Measurements from ENCODE around the gene VASP. TPM values are rescaled to one million over a fixed set of nuclear protein-coding genes. Genes with fewer than 3 reads are reported as not detected.
A peak's percentile ranks its signal among the peaks of the same experiment; 100 is the strongest.

VASP gene
- total and polyA plus RNA-seq, 9 of the 15 experiments (the other 6 are each of a cell fraction or from before 2014, with no cell fraction given), result 16.7 to 261 (median 112) TPM

DNA sequence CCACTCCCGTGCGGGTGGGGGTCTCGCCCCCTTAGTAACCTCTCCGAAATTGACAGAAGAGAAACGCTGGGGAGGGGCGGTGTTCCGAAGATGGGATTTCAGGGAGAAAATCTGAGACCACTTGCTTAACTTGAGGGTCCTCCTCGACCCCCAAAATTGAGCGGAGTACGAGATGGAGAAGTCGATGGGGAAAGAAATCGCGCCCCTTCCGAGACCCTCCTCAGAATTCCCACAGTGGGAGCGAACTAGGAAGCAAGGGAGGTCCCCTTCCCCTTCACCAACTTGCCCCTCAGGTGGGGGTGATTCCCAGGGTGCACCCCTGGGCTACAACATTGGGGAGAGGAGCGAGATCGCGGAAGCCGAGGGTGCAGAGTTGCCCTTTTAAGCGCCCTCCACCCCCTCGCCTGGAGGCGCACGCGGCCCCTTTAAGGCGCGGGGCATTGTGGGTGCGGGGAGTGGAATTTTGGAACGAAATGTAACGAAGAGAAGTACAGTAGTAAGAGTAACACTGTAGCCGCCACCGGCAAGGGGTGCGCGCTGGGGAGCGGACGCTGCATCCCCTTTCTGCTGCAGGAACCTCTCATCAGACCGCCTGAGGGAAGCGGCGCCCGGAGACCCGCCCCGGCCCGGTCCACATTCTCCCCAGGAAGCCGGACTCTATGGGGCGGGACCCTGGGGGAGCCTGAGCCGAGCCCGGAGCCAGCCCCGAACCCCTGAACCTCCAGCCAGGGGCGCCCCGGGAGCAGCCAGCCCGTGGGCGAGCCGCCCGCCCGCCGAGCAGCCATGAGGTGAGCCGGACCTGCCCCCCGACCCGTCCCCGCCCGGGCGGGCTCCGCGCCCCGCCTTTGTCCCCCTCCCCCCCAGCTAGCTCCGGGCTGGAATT lies at the start of gene VASP (continued):
- TF ChIP-seq, protein P1, sequence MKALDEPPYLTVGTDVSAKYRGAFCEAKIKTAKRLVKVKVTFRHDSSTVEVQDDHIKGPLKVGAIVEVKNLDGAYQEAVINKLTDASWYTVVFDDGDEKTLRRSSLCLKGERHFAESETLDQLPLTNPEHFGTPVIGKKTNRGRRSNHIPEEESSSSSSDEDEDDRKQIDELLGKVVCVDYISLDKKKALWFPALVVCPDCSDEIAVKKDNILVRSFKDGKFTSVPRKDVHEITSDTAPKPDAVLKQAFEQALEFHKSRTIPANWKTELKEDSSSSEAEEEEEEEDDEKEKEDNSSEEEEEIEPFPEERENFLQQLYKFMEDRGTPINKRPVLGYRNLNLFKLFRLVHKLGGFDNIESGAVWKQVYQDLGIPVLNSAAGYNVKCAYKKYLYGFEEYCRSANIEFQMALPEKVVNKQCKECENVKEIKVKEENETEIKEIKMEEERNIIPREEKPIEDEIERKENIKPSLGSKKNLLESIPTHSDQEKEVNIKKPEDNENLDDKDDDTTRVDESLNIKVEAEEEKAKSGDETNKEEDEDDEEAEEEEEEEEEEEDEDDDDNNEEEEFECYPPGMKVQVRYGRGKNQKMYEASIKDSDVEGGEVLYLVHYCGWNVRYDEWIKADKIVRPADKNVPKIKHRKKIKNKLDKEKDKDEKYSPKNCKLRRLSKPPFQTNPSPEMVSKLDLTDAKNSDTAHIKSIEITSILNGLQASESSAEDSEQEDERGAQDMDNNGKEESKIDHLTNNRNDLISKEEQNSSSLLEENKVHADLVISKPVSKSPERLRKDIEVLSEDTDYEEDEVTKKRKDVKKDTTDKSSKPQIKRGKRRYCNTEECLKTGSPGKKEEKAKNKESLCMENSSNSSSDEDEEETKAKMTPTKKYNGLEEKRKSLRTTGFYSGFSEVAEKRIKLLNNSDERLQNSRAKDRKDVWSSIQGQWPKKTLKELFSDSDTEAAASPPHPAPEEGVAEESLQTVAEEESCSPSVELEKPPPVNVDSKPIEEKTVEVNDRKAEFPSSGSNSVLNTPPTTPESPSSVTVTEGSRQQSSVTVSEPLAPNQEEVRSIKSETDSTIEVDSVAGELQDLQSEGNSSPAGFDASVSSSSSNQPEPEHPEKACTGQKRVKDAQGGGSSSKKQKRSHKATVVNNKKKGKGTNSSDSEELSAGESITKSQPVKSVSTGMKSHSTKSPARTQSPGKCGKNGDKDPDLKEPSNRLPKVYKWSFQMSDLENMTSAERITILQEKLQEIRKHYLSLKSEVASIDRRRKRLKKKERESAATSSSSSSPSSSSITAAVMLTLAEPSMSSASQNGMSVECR (CRISPR knock-in tag; IDR thresholded peaks at IDR 0.05), result no peak
- peak; percentile 40 for TF ChIP-seq RBM22 (IDR thresholded peaks at IDR 0.05; ENCODE audit: low read depth, low read length, poor library complexity, severe bottlenecking)
- no peak for TF ChIP-seq MED1 (CRISPR knock-in tag; IDR thresholded peaks at IDR 0.05; ENCODE audit: borderline replicate concordance)
- TF ChIP-seq GABPB1 (CRISPR knock-in tag; IDR thresholded peaks at IDR 0.05), result peak; percentile 74
- no peak for TF ChIP-seq NFE2 (IDR thresholded peaks at IDR 0.05; ENCODE audit: low read depth)
- TF ChIP-seq NCOA4 (IDR thresholded peaks at IDR 0.05; ENCODE audit: partially characterized antibody), result no peak
- TF ChIP-seq, protein P2, sequence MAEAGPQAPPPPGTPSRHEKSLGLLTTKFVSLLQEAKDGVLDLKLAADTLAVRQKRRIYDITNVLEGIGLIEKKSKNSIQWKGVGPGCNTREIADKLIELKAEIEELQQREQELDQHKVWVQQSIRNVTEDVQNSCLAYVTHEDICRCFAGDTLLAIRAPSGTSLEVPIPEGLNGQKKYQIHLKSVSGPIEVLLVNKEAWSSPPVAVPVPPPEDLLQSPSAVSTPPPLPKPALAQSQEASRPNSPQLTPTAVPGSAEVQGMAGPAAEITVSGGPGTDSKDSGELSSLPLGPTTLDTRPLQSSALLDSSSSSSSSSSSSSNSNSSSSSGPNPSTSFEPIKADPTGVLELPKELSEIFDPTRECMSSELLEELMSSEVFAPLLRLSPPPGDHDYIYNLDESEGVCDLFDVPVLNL (CRISPR knock-in tag; IDR thresholded peaks at IDR 0.05; ENCODE audit: low read depth), result 0 out of 2 replicates have a peak, but pooled peaks have one; percentile 28
- TF ChIP-seq NFYB (IDR thresholded peaks at IDR 0.05; ENCODE audit: extremely low read depth, insufficient read length), result no peak
- TF ChIP-seq, protein P3, sequence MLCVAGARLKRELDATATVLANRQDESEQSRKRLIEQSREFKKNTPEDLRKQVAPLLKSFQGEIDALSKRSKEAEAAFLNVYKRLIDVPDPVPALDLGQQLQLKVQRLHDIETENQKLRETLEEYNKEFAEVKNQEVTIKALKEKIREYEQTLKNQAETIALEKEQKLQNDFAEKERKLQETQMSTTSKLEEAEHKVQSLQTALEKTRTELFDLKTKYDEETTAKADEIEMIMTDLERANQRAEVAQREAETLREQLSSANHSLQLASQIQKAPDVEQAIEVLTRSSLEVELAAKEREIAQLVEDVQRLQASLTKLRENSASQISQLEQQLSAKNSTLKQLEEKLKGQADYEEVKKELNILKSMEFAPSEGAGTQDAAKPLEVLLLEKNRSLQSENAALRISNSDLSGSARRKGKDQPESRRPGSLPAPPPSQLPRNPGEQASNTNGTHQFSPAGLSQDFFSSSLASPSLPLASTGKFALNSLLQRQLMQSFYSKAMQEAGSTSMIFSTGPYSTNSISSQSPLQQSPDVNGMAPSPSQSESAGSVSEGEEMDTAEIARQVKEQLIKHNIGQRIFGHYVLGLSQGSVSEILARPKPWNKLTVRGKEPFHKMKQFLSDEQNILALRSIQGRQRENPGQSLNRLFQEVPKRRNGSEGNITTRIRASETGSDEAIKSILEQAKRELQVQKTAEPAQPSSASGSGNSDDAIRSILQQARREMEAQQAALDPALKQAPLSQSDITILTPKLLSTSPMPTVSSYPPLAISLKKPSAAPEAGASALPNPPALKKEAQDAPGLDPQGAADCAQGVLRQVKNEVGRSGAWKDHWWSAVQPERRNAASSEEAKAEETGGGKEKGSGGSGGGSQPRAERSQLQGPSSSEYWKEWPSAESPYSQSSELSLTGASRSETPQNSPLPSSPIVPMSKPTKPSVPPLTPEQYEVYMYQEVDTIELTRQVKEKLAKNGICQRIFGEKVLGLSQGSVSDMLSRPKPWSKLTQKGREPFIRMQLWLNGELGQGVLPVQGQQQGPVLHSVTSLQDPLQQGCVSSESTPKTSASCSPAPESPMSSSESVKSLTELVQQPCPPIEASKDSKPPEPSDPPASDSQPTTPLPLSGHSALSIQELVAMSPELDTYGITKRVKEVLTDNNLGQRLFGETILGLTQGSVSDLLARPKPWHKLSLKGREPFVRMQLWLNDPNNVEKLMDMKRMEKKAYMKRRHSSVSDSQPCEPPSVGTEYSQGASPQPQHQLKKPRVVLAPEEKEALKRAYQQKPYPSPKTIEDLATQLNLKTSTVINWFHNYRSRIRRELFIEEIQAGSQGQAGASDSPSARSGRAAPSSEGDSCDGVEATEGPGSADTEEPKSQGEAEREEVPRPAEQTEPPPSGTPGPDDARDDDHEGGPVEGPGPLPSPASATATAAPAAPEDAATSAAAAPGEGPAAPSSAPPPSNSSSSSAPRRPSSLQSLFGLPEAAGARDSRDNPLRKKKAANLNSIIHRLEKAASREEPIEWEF (CRISPR knock-in tag; IDR thresholded peaks at IDR 0.05), result no peak
- TF ChIP-seq, protein P4, sequence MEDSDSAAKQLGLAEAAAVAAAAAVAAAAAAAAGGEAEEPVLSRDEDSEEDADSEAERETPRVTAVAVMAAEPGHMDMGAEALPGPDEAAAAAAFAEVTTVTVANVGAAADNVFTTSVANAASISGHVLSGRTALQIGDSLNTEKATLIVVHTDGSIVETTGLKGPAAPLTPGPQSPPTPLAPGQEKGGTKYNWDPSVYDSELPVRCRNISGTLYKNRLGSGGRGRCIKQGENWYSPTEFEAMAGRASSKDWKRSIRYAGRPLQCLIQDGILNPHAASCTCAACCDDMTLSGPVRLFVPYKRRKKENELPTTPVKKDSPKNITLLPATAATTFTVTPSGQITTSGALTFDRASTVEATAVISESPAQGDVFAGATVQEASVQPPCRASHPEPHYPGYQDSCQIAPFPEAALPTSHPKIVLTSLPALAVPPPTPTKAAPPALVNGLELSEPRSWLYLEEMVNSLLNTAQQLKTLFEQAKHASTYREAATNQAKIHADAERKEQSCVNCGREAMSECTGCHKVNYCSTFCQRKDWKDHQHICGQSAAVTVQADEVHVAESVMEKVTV (CRISPR knock-in tag; IDR thresholded peaks at IDR 0.05), result no peak
- TF ChIP-seq, protein P5, sequence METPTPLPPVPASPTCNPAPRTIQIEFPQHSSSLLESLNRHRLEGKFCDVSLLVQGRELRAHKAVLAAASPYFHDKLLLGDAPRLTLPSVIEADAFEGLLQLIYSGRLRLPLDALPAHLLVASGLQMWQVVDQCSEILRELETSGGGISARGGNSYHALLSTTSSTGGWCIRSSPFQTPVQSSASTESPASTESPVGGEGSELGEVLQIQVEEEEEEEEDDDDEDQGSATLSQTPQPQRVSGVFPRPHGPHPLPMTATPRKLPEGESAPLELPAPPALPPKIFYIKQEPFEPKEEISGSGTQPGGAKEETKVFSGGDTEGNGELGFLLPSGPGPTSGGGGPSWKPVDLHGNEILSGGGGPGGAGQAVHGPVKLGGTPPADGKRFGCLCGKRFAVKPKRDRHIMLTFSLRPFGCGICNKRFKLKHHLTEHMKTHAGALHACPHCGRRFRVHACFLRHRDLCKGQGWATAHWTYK (CRISPR knock-in tag; IDR thresholded peaks at IDR 0.05), result no peak; the same call in 1 of the 2 replicates

Data from K562 (cell line).